Heart left ventricle (tissue), 16 donors: ENCODE measurements around the gene TBL1XR1. TPM values are rescaled to one million over a fixed set of nuclear protein-coding genes. Genes with fewer than 3 reads are reported as not detected.
"Not testable (repeated sequence)": the region's sequence is repeated elsewhere in the genome, so short reads cannot be mapped to it uniquely, and the experiment has no call there.

Experiments
- ATAC-seq, 4 donors: fragments of 200-7000 bp; cut with Tn5 transposase; one replicate each; pipeline ENCODE4 v1.9.1; 2020 to 2022; ENCODE audit warnings: moderate library complexity in 4 of 4, mild to moderate bottlenecking in 3 of 4, moderate number of reproducible peaks in 1 of 4
- DNase-seq, 5 donors: peaks; one replicate each; pipeline ENCODE4 v3.0.0-alpha.2; 2020
- H3K27ac ChIP-seq, 12 donors: fragments of 200-600 bp; sonication (generic) in 4 of 12; one replicate each; pipeline versions ENCODE4 v1.5.0 to v1.8.0; 2016 to 2022; ENCODE audit warnings: mild to moderate bottlenecking in 2 of 12
- H3K27me3 ChIP-seq, 9 donors: fragments of 200-600 bp; sonication (generic) in 2 of 9; one replicate each; pipeline versions ENCODE4 v1.5.1 to v1.8.0; 2016 to 2022; ENCODE audit warnings: mild to moderate bottlenecking in 3 of 9
- H3K36me3 ChIP-seq, 9 donors: fragments of 200-600 bp; sonication (generic) in 2 of 9; one replicate each; pipeline versions ENCODE4 v1.5.0 to v1.8.0; 2018 to 2022; ENCODE audit warnings: mild to moderate bottlenecking in 2 of 9
- H3K4me1 ChIP-seq, 12 donors: fragments of 200-600 bp; sonication (generic) in 4 of 12; one replicate each; pipeline versions ENCODE4 v1.5.0 to v1.8.0; 2016 to 2022; ENCODE audit warnings: mild to moderate bottlenecking in 3 of 12
- H3K4me3 ChIP-seq, 12 donors: fragments of 200-600 bp; sonication (generic) in 4 of 12; one replicate each; pipeline versions ENCODE4 v1.5.0 to v1.8.0; 2017 to 2022; ENCODE audit warnings: mild to moderate bottlenecking in 9 of 12, moderate library complexity in 4 of 12
- H3K9me3 ChIP-seq, 12 donors: fragments of 200-600 bp; sonication (generic) in 4 of 12; one replicate each; pipeline versions ENCODE4 v1.5.0 to v1.8.0; 2016 to 2022; ENCODE audit warnings: mild to moderate bottlenecking in 1 of 12
- CTCF ChIP-seq, 12 donors: fragments of 200-600 bp; sonication (generic) in 4 of 12; IDR thresholded peaks; one replicate each; pipeline versions ENCODE4 v1.5.0 to v1.8.0; 2018 to 2022; ENCODE audit warnings: antibody characterized with exemption in 12 of 12, mild to moderate bottlenecking in 5 of 12
- POLR2A ChIP-seq, 2 donors: fragments of 450-650 bp; IDR thresholded peaks; one replicate each; pipeline ENCODE4 v1.6.1; 2017; ENCODE audit warnings: antibody characterized with exemption in 2 of 2, mild to moderate bottlenecking in 2 of 2, moderate library complexity in 2 of 2
- WGBS, 4 donors: extraction: QIAGEN DNeasy Blood & Tissue Kit in 2 of 4; methylation state at CpG; one replicate each; pipeline versions ENCODE4 v1.1.5 to v1.1.7; 2013 to 2018; 5-methylcytosine and 5-hydroxymethylcytosine counted together
- intact Hi-C, 10 donors: fragments of 100-400 bp; cut with DNase I; formaldehyde crosslinking; loops; one replicate each; pipeline versions ENCODE4 v1.11.1 to v1.14.2; 2022
- polyA plus RNA-seq, 2 donors: library from polyadenylated mRNA; stranded (reverse); fragments of 200-250 nt; gene quantifications; one replicate each; pipeline ENCODE4 v1.2.3, GENCODE V29; 2013
- total RNA-seq, 9 donors: library from RNA; depleted of rRNA in 2 of 9; stranded (reverse); fragments of >200 nt in 2 of 9; fragmentation: NEBNext Ultra II Directional in 3 of 9; extraction: Animal tissue kit (Norgen Biotek cat#: 25700) in 3 of 9; gene quantifications; one replicate each; pipeline versions ENCODE4 v1.1.0 to v1.2.4, GENCODE V29; 2016 to 2023
- donor health status: ischemic (EF 13 %, LVEDD 7.1; RV severe dilation, severe dysfunction).
- donor health status: healthy with polysubstance abuse.
- donor health status: DM: no; HTN: yes; CAD: no.
- donor health status: DM: no; HTN: no; CAD: no.
- donor health status: ischemic (EF 25% LVEDD 6.9; RV normal size, moderate dysfunction).
- donor health status: ischemic (EF 25% LVEDD 5.7; RV mildly dilated, moderate dysfunction).
- donor health status: healthy.
- donor health status: DM: yes; HTN: yes; CAD: no.
- donor health status: ischemic (EF 35%, LVEDD 5.7; RV mildly dilated, moderate dysfunction).
- donor health status: nonischemic (EF 11% LVEDD 7.7; RV severe dilation, severe dysfunction).
- donor health status: DM: yes; HTN: yes; CAD: no.
- donor health status: PGD.
- donor health status: ischemic (EF 29% LVEDD 5.4; RV normal size, mild dysfunction).
- donor health status: nonischemic (EF 23%, LVEDD 6.1; RV moderate dilation, normal function).

Gene TBL1XR1
- total and polyA plus RNA-seq, 11 donors = 24.0 to 176 (median 119) TPM

GRCh38 chr3:177186306-177186705, 11.0 kb downstream of the TBL1XR1 start:
- Histone ChIP-seq H3K36me3 (no peaks in the 10 kb centered on the region), H3K27me3 (no peaks in the 10 kb centered on the region), H3K4me1 (peaks cover 13 to 68% (median 51%) of the 10 kb centered on the region in 12 donors), H3K9me3 (no peaks in the 10 kb centered on the region), H3K4me3 (no peak overlapping the region), H3K27ac (no peak overlapping the region)
- ATAC-seq (no peak), DNase-seq (no peak)
- intact Hi-C loops = loop anchor here in 1 of 10 donors (5.0 kb wide), 2 partner anchors 39 to 79 kb away; no protein-coding TSS in a partner anchor
- WGBS, 4 donors = 62 to 71% (median 67%) methylated on average over 1 of the region's 1 CpG
- TF ChIP-seq POLR2A (IDR thresholded peaks at IDR 0.05) (no peak), CTCF (IDR thresholded peaks at IDR 0.05) (no peak)

DNA sequence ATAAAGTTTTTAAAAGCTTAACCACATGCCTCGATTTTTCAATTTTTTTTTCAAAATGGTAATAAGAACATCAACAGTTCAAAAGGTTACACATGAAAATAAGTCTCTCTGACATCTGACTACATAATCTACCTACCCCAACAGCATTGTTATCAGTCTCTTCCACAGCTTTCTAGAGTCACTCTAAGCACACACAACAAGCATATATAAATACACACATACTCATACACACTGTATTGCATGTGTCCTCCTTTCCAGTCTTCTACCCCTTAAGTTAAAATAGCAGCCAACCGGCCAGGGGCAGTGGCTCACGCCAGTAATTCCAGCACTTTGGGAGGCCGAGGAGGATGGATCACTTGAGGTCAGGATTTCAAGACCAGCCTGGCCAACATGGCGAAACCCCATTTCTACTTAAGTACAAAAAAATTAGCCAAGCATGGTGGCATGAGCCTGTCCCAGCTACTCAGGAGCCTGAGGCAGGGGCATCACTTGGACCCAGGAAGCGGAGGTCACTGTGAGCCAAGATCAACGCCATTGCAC, 12.2 kb downstream of the TBL1XR1 start:
- Histone ChIP-seq H3K27me3 (no peaks in the 10 kb centered on the region), H3K4me3 (no peak overlapping the region), H3K9me3 (no peaks in the 10 kb centered on the region), H3K4me1 (peaks cover 5 to 62% (median 40%) of the 10 kb centered on the region in 12 donors), H3K36me3 (no peaks in the 10 kb centered on the region), H3K27ac (no peak overlapping the region)
- ATAC-seq (peak in 2 of 4 donors; percentile 32 to 52), DNase-seq (no peak)
- WGBS, 4 donors = 71 to 75% (median 73%) methylated on average over 7 of the region's 7 CpGs
- intact Hi-C loops = loop anchor here in 1 of 10 donors (5.0 kb wide), 2 partner anchors 38 to 78 kb away; no protein-coding TSS in a partner anchor
- TF ChIP-seq CTCF (IDR thresholded peaks at IDR 0.05) = no peak
- TF ChIP-seq POLR2A (IDR thresholded peaks at IDR 0.05) = no peak

GRCh38 chr3:177184602-177185001, 12.7 kb downstream of the TBL1XR1 start:
- not testable (repeated sequence) for ATAC-seq, H3K9me3 ChIP-seq, DNase-seq, H3K36me3 ChIP-seq, H3K27me3 ChIP-seq, H3K27ac ChIP-seq, H3K4me3 ChIP-seq
- 93 to 96% (median 94%) methylated on average over 3 of the region's 3 CpGs for WGBS, 4 donors
- intact Hi-C loops = loop anchor here in 1 of 10 donors (5.0 kb wide), 2 partner anchors 37 to 77 kb away; no protein-coding TSS in a partner anchor
- peaks cover 4 to 64% (median 42%) of the 10 kb centered on the region in 12 donors for H3K4me1 ChIP-seq

- no peak for ATAC-seq
- WGBS, 4 donors = 67 to 82% (median 71%) methylated on average over 1 of the region's 1 CpG
- Histone ChIP-seq H3K27ac (no peak overlapping the region), H3K27me3 (no peaks in the 10 kb centered on the region), H3K9me3 (no peaks in the 10 kb centered on the region), H3K36me3 (no peaks in the 10 kb centered on the region), H3K4me3 (no peak overlapping the region), H3K4me1 (peaks cover 4 to 73% (median 52%) of the 10 kb centered on the region in 12 donors)
- no peak for DNase-seq
- intact Hi-C loops = no loop called here
- no peak for TF ChIP-seq POLR2A (IDR thresholded peaks at IDR 0.05)
- no peak for TF ChIP-seq CTCF (IDR thresholded peaks at IDR 0.05)
Measured at GRCh38 chr3:177182352-177182751, 14.9 kb downstream of the TBL1XR1 start.

DNA sequence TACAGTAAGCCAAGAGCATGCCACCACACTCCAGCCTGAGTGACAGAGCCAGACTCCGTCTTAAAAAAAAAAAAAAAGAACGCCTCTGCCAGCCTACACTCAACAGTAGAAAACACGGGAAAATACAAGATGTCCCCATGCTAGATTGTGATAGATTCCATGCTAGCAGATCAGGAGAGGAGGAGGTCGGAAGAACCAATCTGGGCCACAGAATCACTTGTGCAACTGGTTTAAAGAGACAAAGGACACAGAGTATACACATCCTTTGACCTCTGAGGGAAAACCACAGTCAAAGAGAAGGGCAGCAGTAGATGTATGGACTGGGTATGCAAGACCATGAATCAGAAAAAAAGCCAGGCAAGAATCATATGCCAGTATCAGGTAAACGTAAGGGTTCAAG, 15.9 kb downstream of the TBL1XR1 start:
- no peak for TF ChIP-seq CTCF (IDR thresholded peaks at IDR 0.05)
- H3K4me3 ChIP-seq = no peak overlapping the region
- peaks cover 0 to 3% (median 0%) of the 10 kb centered on the region in 9 donors for H3K36me3 ChIP-seq
- no peaks in the 10 kb centered on the region for H3K27me3 ChIP-seq
- intact Hi-C loops = no loop called here
- DNase-seq = no peak
- no peaks in the 10 kb centered on the region for H3K9me3 ChIP-seq
- no peak overlapping the region for H3K27ac ChIP-seq
- ATAC-seq = peak in 2 of 4 donors; percentile 22 to 46
- 67 to 77% (median 69%) methylated on average over 5 of the region's 5 CpGs for WGBS, 4 donors
- peaks cover 4 to 71% (median 54%) of the 10 kb centered on the region in 12 donors for H3K4me1 ChIP-seq
